ENCODE measurements around the gene MMP14. TPM values are rescaled to one million over a fixed set of nuclear protein-coding genes. Genes with fewer than 3 reads are reported as not detected.

The MMP14 gene
- total RNA-seq, 1 donor from 2014 or later: 171 TPM

DNA sequence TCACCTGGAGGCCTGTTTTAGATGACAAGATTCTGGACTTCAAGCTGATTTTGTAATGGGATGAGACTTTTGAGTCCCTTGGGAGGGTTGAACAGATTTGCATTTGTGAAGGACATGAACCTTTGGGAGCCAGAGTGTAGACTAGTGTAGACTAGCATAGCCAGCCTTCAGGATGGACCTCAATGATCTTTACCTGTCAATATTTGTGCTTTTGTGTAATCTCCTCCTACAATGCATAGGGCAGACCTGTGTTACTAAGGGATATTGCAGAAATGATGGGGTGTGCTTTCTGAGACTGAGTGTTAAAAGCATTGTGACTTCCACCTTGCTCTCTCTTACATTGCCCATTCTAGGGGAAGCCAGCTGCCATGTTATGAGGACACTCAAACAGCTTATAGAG, 25.3 kb downstream of the MMP14 start:
- DNase-seq: no peak

DNA sequence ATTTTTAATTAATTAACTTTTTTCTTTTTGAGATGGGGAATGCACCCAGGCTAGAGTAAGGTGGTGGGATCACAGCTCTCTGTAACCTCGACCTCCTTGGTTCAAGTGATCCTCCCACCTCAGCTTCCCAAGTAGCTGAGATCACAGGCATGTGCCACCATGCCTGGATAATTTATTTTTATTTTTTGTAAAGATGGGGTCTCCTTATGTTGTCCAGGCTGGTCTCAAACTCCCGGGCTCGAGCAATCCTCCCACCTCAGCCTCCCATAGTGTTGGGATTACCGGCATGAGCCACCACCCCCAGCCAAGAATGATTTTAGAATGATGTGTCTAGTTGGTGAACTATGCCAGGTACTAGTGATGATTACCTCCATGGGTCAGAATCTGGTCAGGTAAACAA, 28.6 kb downstream of the MMP14 start:
- DNase-seq: no peak

DNA sequence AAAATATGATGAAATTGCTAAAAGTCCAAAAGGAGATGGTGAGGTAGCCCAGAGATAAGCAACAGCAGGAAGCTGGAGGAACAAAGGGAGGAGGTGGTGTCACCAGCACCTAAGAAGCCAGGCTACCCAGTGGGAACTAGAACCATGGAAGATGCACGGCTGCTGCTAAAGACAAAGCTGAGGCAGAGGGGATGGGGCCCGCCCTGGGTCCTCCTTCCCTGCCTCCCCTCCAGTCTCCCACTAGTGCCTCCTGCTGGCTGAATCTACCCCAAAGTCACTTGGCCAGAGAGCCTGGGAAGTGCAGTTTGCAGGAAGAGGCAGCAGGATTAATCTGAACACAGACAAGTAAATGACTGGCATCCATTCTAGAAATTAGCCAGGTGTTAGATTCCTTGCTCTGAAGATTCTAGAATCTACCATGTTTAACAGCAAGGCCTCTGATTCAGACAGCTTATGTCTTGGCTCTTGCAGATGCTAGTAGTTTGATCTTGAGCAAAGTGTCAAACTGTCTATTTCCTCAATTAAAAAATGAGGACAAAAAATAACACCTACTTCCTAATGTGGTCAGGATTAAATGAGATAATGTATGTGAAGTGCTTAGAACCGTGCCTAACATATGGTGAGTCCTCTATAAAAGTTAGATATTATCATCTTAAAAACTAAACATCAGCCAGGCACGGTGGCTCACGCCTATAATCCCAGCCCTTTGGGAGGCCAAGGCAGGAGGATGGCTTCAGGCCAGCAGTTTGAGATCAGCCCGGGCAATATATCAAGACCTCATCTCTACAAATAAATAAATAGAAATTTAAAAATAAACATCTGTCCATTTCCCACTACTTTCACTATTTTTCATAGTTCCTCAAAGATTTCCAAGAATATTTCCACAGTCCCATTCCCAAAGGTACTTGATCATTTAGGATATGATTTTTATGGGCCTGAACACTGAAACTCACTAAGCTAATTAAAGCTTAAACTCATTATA, 29.3 kb downstream of the MMP14 start:
- DNase-seq: no peak

DNA sequence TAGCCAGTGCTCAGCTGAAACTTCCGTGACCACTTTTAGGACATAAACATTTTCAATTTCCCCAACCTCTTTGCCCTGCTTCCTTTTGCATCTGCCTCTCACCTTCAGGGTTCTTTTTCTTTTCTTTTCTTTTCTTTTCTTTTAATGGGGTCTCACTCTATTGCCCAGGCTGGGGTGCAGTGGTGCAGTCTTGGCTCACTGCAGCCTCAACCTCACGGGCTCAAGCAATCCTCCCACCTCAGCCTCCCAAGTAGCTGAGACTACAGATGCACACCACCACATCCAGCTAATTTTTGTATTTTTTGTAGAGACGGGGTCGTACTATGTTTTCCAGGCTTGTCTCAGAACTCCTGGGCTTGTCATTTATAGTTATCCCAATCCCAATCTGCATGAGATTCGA, 30.5 kb downstream of the MMP14 start:
- DNase-seq: no peak

DNA sequence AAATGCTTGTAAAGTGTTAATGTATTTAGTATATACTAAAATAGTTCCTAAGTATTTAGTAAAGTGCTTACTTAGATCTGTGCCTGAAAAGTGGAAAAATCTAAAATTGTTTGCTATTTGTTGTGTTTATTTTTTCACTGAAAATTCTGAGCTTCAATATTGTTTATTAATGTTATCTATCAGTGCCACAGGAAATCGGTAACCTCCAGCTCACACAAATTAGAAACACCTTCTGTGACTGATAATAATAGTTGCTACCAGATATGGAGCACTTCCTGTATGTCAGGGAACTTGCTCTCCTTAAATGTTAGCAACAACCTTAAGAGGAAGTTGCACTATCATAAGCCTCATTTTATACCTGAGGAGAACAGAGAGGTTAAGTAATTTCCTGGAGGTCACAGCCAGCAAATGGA, 34.4 kb downstream of the MMP14 start:
- DNase-seq: no peak

DNA sequence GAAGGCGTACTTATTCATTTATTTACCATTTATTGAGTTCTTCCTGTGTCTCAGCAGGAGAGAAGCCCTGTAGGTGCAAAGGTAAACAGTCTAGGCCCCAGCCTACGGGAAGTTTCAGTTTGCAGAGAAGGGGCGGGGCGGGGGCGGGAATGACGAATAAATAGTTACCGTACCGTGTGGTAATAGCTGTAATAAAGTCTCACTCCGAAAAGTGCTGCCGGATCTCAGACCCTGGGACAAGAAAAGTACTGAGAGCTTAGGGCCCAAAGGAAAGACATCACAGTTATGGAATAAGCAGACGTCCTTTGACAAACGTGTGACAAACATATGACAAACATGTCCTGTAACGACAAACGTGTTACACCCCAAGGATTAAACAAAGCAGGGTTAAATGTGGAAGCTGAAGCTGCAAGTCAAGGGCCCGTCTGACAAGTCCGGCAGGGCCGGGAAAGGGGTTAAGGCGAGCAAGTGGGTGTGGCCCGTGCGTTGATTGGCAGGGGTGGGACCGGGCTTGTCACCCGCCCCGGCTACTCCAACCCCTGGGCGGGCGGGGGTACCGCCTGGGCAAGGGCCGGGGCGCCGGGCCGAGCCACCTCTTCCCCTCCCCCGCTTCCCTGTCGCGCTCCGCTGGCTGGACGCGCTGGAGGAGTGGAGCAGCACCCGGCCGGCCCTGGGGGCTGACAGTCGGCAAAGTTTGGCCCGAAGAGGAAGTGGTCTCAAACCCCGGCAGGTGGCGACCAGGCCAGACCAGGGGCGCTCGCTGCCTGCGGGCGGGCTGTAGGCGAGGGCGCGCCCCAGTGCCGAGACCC, 35.0 kb downstream of the MMP14 start, which contains the start of gene LRP10:
LRP10 (plus strand) TSS at position 517 of the 809 bp plus-strand sequence. CDS start 564 bp downstream, outside the sequence.
- DNase-seq: peak; percentile 91

DNA sequence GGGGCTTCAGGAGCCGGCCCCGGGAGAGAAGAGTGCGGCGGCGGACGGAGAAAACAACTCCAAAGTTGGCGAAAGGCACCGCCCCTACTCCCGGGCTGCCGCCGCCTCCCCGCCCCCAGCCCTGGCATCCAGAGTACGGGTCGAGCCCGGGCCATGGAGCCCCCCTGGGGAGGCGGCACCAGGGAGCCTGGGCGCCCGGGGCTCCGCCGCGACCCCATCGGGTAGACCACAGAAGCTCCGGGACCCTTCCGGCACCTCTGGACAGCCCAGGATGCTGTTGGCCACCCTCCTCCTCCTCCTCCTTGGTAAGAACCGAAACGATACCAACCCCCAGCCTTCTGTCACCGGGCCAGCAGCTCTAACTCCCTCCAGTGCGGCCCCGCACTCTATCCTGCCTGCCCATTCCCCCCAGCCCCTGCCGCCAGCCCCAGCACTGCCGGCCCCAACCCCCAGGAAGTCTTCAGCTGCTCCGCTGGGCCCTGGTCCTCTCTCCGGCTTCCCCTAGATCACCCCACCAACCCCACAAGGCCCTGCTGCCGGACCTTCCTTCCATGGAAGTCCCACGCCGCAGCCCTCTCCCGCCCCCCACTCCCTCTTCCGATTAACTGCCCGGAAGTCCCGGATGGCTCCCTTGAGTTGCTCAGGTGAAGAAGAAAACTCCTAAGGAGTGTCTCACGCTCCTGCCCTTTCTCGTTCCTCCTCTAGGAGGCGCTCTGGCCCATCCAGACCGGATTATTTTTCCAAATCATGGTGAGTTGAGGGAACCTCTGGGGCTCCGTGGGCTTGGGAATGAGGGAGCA, 35.8 kb downstream of the MMP14 start:
- DNase-seq: peak; percentile 73

DNA sequence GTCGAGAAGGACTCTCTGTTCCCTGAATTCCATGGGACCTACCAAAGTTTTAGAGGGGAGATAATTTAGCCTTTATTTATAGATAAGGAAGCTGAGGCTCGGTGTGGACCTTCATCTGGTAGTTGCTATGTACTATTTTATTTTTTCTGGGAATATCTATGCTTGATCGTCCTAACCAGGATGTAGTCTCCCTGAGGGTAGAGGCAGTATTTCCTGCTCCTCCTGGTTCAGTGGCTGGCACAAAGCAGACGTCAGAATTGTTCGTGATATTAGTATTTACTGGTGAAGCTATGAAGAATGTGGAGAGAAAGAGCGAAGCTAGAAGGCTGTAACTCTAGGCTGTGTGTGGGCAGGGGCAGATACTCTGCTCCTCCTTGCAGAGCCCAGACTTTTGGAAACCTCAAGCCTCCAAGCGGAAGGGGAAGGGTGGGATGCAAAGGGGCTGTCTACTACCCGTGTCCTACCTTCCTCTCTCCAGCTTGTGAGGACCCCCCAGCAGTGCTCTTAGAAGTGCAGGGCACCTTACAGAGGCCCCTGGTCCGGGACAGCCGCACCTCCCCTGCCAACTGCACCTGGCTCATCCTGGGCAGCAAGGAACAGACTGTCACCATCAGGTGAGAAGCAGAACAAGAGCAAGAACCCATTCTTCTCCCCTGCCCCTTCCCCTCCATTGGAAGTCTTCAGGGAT, 36.6 kb downstream of the MMP14 start:
- DNase-seq: no peak

DNA sequence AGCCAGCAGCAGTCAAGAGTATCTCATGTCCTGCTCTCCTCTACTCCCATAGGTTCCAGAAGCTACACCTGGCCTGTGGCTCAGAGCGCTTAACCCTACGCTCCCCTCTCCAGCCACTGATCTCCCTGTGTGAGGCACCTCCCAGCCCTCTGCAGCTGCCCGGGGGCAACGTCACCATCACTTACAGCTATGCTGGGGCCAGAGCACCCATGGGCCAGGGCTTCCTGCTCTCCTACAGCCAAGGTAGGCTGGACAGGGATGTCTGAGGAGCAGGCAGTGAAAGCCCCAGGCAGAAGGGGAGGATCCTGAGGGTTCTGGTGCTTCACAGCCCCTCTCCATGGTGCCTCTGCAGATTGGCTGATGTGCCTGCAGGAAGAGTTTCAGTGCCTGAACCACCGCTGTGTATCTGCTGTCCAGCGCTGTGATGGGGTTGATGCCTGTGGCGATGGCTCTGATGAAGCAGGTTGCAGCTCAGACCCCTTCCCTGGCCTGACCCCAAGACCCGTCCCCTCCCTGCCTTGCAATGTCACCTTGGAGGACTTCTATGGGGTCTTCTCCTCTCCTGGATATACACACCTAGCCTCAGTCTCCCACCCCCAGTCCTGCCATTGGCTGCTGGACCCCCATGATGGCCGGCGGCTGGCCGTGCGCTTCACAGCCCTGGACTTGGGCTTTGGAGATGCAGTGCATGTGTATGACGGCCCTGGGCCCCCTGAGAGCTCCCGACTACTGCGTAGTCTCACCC, 38.8 kb downstream of the MMP14 start:
- no peak for DNase-seq

DNA sequence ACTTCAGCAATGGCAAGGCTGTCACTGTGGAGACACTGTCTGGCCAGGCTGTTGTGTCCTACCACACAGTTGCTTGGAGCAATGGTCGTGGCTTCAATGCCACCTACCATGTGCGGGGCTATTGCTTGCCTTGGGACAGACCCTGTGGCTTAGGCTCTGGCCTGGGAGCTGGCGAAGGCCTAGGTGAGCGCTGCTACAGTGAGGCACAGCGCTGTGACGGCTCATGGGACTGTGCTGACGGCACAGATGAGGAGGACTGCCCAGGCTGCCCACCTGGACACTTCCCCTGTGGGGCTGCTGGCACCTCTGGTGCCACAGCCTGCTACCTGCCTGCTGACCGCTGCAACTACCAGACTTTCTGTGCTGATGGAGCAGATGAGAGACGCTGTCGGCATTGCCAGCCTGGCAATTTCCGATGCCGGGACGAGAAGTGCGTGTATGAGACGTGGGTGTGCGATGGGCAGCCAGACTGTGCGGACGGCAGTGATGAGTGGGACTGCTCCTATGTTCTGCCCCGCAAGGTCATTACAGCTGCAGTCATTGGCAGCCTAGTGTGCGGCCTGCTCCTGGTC, 39.4 kb downstream of the MMP14 start:
- no peak for DNase-seq

DNA sequence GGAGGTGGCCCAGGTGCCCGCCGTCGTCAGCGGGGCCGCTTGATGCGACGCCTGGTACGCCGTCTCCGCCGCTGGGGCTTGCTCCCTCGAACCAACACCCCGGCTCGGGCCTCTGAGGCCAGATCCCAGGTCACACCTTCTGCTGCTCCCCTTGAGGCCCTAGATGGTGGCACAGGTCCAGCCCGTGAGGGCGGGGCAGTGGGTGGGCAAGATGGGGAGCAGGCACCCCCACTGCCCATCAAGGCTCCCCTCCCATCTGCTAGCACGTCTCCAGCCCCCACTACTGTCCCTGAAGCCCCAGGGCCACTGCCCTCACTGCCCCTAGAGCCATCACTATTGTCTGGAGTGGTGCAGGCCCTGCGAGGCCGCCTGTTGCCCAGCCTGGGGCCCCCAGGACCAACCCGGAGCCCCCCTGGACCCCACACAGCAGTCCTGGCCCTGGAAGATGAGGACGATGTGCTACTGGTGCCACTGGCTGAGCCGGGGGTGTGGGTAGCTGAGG, 40.7 kb downstream of the MMP14 start:
- DNase-seq: no peak

DNA sequence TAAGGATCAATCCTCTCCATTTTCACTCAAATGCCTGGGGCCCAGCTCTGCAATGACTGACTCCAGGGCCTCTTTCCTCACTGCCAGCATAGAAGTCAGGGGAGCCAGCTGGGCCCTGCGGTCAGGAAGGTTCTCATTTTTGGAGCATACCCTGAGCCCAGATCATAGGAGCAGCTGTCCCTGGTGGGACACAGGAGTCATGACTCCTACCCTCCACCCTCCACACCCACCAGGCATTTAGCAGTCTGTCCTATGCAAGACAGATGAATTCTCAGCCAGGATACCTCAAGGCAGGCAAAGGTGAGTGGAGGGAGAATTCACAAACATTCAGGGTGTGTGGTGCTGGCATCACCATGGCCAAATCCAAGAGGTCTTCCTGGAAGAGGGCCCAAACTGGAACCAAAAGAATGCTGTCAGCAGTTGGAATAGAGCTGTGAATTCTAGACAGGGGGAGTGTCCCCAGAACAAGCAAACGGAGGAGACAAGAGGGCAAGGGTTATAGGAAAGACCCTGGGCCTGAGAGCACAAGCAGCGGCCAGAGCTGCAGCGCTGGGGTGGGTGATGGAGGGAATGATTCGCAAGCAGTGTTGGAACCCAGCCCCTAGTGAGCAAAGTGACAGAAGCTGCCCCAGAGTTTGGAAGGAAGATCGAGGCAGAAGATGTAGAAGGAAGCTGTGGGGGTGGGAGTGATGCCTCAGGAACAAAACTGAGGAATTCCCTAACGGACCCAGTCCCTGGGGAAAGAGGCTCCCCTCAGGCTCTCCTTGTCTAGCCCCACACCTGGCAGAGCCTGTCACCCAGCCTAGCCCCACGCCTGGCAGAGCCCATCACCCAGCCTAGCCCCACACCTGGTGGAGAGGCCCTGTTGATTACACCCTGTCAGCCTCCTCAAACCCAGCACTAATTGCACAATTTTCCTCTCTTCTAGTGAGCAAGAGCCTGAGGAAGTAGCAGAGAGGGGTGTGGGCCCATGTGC, 42.2 kb downstream of the MMP14 start:
- no peak for DNase-seq

DNA sequence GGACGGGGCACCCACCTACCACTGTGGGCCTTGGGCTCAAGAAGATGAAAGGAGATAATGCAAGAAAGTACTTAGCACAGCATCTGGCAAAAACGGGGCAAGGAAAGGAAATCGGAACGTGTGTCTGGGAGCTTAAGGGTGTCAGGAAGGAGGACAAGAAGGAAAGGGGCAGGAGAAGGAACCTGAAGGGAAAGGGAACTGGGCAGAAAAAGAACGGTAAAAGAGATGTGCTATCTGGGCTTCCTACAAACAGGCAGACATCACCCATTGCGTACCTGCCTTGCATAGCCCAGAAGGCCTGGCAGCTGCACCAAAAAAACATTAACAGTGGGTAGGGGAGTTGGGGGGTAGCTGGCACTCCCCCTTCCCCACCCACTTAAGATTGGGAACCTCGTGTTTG, 45.7 kb downstream of the MMP14 start:
- no peak for DNase-seq

DNA sequence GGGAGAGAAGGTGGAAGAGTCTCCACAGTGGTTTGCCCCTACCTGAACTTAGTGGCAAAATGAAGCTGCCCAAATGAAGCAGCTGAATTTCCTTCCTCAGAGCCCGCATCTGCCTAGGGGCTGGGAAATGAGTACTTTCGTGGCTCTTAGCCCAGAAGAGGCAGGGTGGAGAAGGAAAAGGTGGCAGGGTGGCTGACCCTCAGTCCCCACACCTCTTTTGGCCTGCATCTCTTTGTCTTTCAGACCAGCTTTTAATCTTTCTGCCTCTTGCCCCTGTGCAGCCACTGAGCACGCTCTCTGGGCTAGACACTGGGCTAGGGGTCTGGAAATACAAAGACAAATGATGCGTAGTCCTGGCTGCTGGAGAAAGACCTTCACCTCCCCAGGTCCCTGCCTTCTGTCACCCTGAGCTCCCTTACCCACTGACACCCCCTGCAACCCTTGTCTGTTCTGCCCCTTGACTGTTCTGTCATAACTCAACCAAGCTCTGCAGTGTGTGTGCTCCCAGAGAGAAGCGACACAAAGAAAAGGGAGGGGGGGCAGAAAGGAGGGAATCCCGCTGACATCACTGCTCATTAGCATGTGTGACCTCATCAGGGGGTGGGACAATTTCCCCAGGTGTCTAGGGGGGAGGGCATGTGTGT, 46.3 kb downstream of the MMP14 start:
- peak; percentile 21 for DNase-seq

DNA sequence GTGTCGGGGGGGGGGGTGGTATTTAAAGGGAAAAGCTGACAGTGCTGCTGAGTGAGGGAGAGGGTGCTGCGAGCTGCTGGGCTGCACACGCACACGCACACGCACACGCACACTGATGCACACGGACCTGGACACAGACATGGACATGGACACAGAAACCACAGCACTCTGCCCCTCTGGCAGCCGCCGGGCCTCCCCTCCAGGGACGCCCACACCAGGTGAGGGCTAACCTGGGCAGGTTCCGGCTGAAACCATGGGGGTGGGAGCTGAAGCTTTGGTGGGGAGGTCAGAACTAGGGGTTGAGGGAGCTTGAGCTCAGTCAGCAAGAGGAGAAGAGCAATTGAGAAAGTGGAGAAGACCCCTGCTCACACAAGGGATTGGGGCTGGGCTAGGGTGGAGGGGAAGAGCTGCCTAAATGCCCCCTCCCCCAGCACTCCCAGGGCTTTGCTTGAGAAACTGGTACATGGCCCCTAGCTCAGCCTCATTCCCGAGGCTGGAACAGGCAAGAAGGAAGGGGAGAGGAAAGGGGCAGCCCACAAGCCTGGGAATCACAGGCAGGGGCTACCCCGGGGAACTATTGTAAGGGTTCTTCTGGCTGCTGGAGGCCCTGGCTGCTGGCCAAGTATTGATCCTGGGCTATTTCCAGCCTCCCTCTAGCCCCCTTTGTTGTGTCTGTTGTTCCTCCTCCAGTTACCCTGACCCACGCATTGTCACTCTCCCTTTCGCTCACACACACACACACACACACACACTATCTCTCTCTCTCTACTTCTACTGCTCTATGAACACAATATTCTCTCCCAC, 47.0 kb downstream of the MMP14 start, which contains the start of gene REM2:
REM2 (plus strand) TSS at position 50 of the 804 bp plus-strand sequence; CDS start at position 116, 66 bp downstream.
- DNase-seq: no peak

DNA sequence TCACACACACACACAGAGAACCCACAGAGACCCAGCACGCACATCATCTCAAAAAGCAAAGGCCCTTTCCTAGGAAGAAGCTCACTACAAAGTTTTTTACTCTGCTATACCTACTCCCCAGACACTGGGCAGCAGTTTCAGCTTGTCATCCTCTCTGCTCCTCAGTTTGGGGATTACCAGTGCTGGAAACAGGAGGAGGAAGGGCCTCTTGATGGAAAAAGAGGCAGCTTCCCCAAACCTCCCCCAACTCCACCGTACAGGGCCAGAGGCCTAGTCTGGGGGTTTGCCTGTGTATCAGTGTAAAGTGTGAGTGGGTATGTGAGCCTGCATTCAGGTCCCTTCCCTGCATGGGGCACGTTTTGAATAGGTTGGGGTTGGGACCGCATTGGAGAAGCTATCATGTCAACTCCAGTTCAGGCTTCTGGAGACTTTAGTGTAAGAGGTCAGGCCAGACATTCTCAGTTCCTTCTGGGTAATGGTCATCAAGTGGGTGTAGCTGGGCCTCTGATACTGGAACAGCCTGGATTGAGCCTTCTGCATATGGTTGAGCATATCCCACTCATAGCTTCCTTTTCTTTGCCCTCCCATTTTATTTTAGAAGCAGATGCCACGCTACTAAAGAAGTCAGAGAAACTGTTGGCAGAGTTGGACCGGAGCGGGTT, 47.8 kb downstream of the MMP14 start:
- DNase-seq: no peak

All from skin of body (tissue), 2 donors.